GM23338 (cell line): Measurements from ENCODE around the gene TIMM44. TPM values are rescaled to one million over a fixed set of nuclear protein-coding genes. Genes with fewer than 3 reads are reported as not detected.

Experiments used
- ATAC-seq: fragments of 200-7000 bp; cut with Tn5 transposase; 3 replicates; pipeline ENCODE4 v1.9.1; 2020
- DNase-seq: peaks from one replicate; pipeline ENCODE4 v3.0.0-alpha.2; 2015; ENCODE audit warnings: low spot score
- H2AFZ ChIP-seq: fragments of 200-600 bp; sonication (generic); 2 replicates; pipeline ENCODE4 v1.8.0; 2016; ENCODE audit warnings: antibody characterized with exemption, mild to moderate bottlenecking, moderate library complexity
- H3F3A ChIP-seq: fragments of 200-600 bp; sonication (generic); replicated peaks from 2 replicates; pipeline ENCODE4 v1.8.0; 2017; ENCODE audit warnings: antibody characterized with exemption, mixed run types, low read depth
- H3K27ac ChIP-seq: fragments of 200-600 bp; sonication (generic); 2 replicates; pipeline ENCODE4 v1.6.1; 2016; ENCODE audit warnings: low read depth
- H3K27me3 ChIP-seq: fragments of 200-600 bp; sonication (generic); 2 replicates; pipeline ENCODE4 v1.8.0; 2016; ENCODE audit warnings: mild to moderate bottlenecking, mixed run types, moderate library complexity; ENCODE audit not compliant: insufficient read depth
- H3K36me3 ChIP-seq: fragments of 200-600 bp; sonication (generic); 2 replicates; pipeline ENCODE4 v1.8.0; 2016; ENCODE audit warnings: mild to moderate bottlenecking; ENCODE audit not compliant: insufficient read depth
- H3K4me1 ChIP-seq: fragments of 200-600 bp; sonication (generic); 2 replicates; pipeline ENCODE4 v1.8.0; 2016; ENCODE audit warnings: mild to moderate bottlenecking, moderate library complexity; ENCODE audit not compliant: insufficient read depth
- H3K4me2 ChIP-seq: fragments of 200-600 bp; sonication (generic); 2 replicates; pipeline ENCODE4 v1.7.1; 2017; ENCODE audit warnings: mixed run types
- H3K4me3 ChIP-seq: fragments of 200-600 bp; sonication (generic); 2 replicates; pipeline ENCODE4 v1.6.1; 2016; ENCODE audit warnings: mixed run types
- H3K79me2 ChIP-seq: fragments of 200-600 bp; sonication (generic); replicated peaks from 2 replicates; pipeline ENCODE4 v1.8.0; 2017; ENCODE audit warnings: mild to moderate bottlenecking; ENCODE audit not compliant: insufficient read depth
- H3K9me2 ChIP-seq: fragments of 200-600 bp; sonication (generic); 2 replicates; pipeline ENCODE4 v1.8.0; 2017; ENCODE audit not compliant: insufficient read depth
- H4K20me1 ChIP-seq: fragments of 200-600 bp; sonication (generic); replicated peaks from 2 replicates; pipeline ENCODE4 v1.8.0; 2017; ENCODE audit warnings: mild to moderate bottlenecking; ENCODE audit not compliant: insufficient read depth
- H3K27ac Mint-ChIP-seq: 2 replicates; pipeline ENCODE4 v1.8.0; 2020; ENCODE audit warnings: inconsistent platforms, mild to moderate bottlenecking, moderate library complexity, mixed read lengths
- H3K27me3 Mint-ChIP-seq: 3 replicates; pipeline ENCODE4 v1.8.0; 2022; ENCODE audit warnings: low read depth, mild to moderate bottlenecking, moderate library complexity, mixed read lengths, inconsistent platforms; ENCODE audit not compliant: insufficient read depth, poor library complexity
- H3K36me3 Mint-ChIP-seq: 3 replicates; pipeline ENCODE4 v1.8.0; 2021; ENCODE audit warnings: low read depth, mild to moderate bottlenecking, inconsistent platforms, moderate library complexity, mixed read lengths
- H3K4me1 Mint-ChIP-seq: 3 replicates; pipeline ENCODE4 v1.8.0; 2020; ENCODE audit warnings: mild to moderate bottlenecking, inconsistent platforms, mixed read lengths
- H3K4me3 Mint-ChIP-seq: 3 replicates; pipeline ENCODE4 v1.8.0; 2021; ENCODE audit warnings: moderate library complexity, mild to moderate bottlenecking, inconsistent platforms, mixed read lengths
- H3K9me3 Mint-ChIP-seq: 3 replicates; pipeline ENCODE4 v1.8.0; 2020; ENCODE audit warnings: moderate library complexity, mild to moderate bottlenecking, inconsistent platforms, mixed read lengths
- CREB1 ChIP-seq: fragments of 250-450 bp; sonication (Bioruptor Pico); IDR thresholded peaks from 2 replicates; pipeline ENCODE4 v1.5.0; 2020; ENCODE audit warnings: low read depth, mild to moderate bottlenecking, moderate library complexity
- CTCF ChIP-seq, 2 experiments: fragments of 200-600 bp in 1 of 2; sonication (generic) in 1 of 2; conservative IDR thresholded peaks; 2 replicates each; pipeline versions ENCODE4 v1.5.1 to v1.6.1; 2016 to 2017; ENCODE audit warnings: antibody characterized with exemption in 2 of 2, low read depth in 2 of 2, mild to moderate bottlenecking in 2 of 2, moderate library complexity in 1 of 2
- ETS1 ChIP-seq: IDR thresholded peaks from 2 replicates; pipeline ENCODE4 v1.6.1; 2016; ENCODE audit warnings: antibody characterized with exemption
- EZH2 ChIP-seq: fragments of 200-600 bp; sonication (generic); IDR thresholded peaks from one replicate; pipeline ENCODE4 v1.8.0; 2017; ENCODE audit warnings: antibody characterized with exemption, mild to moderate bottlenecking, low read depth; ENCODE audit not compliant: unreplicated experiment
- EZH2phosphoT487 ChIP-seq: fragments of 200-600 bp; sonication (generic); IDR thresholded peaks from one replicate; pipeline ENCODE4 v1.8.1; 2018; ENCODE audit warnings: antibody characterized with exemption; ENCODE audit not compliant: unreplicated experiment
- JUNB ChIP-seq: IDR thresholded peaks from one replicate; pipeline ENCODE4 v1.6.1; 2016; ENCODE audit warnings: antibody characterized with exemption; ENCODE audit not compliant: unreplicated experiment
- NANOG ChIP-seq: IDR thresholded peaks from 2 replicates; pipeline ENCODE4 v1.6.1; 2016; ENCODE audit warnings: antibody characterized with exemption, borderline replicate concordance
- POLR2AphosphoS5 ChIP-seq: IDR thresholded peaks from 2 replicates; pipeline ENCODE4 v1.6.1; 2016; ENCODE audit warnings: antibody characterized with exemption, low read depth
- REST ChIP-seq: IDR thresholded peaks from one replicate; pipeline ENCODE4 v1.6.1; 2018; ENCODE audit warnings: antibody characterized with exemption; ENCODE audit not compliant: unreplicated experiment
- STAT1 ChIP-seq: IDR thresholded peaks from one replicate; pipeline ENCODE4 v1.6.1; 2016; ENCODE audit warnings: antibody characterized with exemption; ENCODE audit not compliant: unreplicated experiment
- ZNF114 ChIP-seq: fragments of 250-450 bp; sonication (Bioruptor Pico); IDR thresholded peaks from 2 replicates; pipeline ENCODE4 v1.5.0; 2020; ENCODE audit warnings: mild to moderate bottlenecking, moderate library complexity
- ZNF331 ChIP-seq: fragments of 250-450 bp; sonication (Bioruptor Pico); IDR thresholded peaks from 2 replicates; pipeline ENCODE4 v1.5.0; 2020; ENCODE audit warnings: low read depth, mild to moderate bottlenecking, moderate library complexity
- ZNF462 ChIP-seq: fragments of 250-450 bp; sonication (Bioruptor Pico); IDR thresholded peaks from 2 replicates; pipeline ENCODE4 v1.5.0; 2020; ENCODE audit warnings: mild to moderate bottlenecking, moderate library complexity
- polyA plus RNA-seq: library from polyadenylated mRNA; unstranded; fragments of >200 nt; fragmentation: Nextera tagmentation; extraction: Ambion mirVana; gene quantifications from 2 replicates; pipeline ENCODE4 v1.2.1, GENCODE V29; 2016
- total RNA-seq: library from RNA; depleted of rRNA; stranded (reverse); fragments of >200 nt; shearing (Covaris generic); gene quantifications from 2 replicates; pipeline ENCODE4 v1.2.3, GENCODE V29; 2014

The TIMM44 gene
- total and polyA plus RNA-seq, 2 experiments from 2014 or later: 125 to 128 TPM

- TF ChIP-seq ZNF462 (no peak), ZNF114 (CRISPR knock-in tag) (no peak), NANOG (no peak), EZH2 (no peak), EZH2phosphoT487 (no peak), JUNB (no peak)
These were observed 40.6 kb downstream of the TIMM44 start (continued) for GRCh38 chr19:7902796-7903243.

- no peak overlapping the region for H3K4me3 Mint-ChIP-seq
- no peak for TF ChIP-seq EZH2
- no peak for TF ChIP-seq POLR2AphosphoS5
- no peak for TF ChIP-seq EZH2phosphoT487
- TF ChIP-seq CTCF (conservative IDR thresholded peaks at IDR 0.05; ENCODE audit: low read depth in 2 of 2): no peak
- TF ChIP-seq CREB1 (CRISPR knock-in tag): no peak
- no peak for TF ChIP-seq JUNB
- TF ChIP-seq ZNF331 (CRISPR knock-in tag): no peak
- TF ChIP-seq ZNF114 (CRISPR knock-in tag): no peak
- TF ChIP-seq REST: no peak
- no peak for TF ChIP-seq STAT1
- TF ChIP-seq ETS1: no peak
These were observed 42.1 kb downstream of the TIMM44 start for GRCh38 chr19:7901337-7901736.

More at GRCh38 chr19:7901337-7901736, 42.1 kb downstream of the TIMM44 start:
- no peaks in the 10 kb centered on the region for H3K9me2 ChIP-seq
- Mint-ChIP-seq H3K27ac (no peak overlapping the region), H3K27me3 (peaks cover 24% of the 10 kb centered on the region), H3K9me3 (peaks cover 6% of the 10 kb centered on the region; the same call in 1 of the 3 replicates), H3K4me1 (peaks cover 19% of the 10 kb centered on the region), H3K36me3 (peaks cover 17% of the 10 kb centered on the region; the same call in 2 of the 3 replicates)
- H3K36me3 ChIP-seq: no peaks in the 10 kb centered on the region; the same call in 1 of the 2 replicates
- H3K27me3 ChIP-seq: no peaks in the 10 kb centered on the region
- H3K4me2 ChIP-seq: no peak overlapping the region
- no peak overlapping the region for H3K4me3 ChIP-seq
- no peak overlapping the region for H2AFZ ChIP-seq
- DNase-seq: no peak
- no peak overlapping the region for H3K27ac ChIP-seq
- peaks cover 11% of the 10 kb centered on the region for H3K4me1 ChIP-seq
- H3K79me2 ChIP-seq: peaks cover 20% of the 10 kb centered on the region
- H4K20me1 ChIP-seq: no peaks in the 10 kb centered on the region; the same call in 1 of the 2 replicates
- no peak for ATAC-seq
- H3F3A ChIP-seq: peaks cover 8% of the 10 kb centered on the region; the same call in 1 of the 2 replicates
